WERI-Rb-1 (cell line): ENCODE results near the gene CLK2.

Source experiments
- DNase-seq: peaks from one replicate; pipeline ENCODE4 v3.0.0-alpha.2; 2020
- H3K27ac ChIP-seq: fragments of 250-450 bp; sonication (Bioruptor Pico); 2 replicates; pipeline ENCODE4 v1.5.1; 2020; ENCODE audit warnings: mild to moderate bottlenecking, moderate library complexity
- H3K27me3 ChIP-seq: fragments of 250-450 bp; sonication (Bioruptor Pico); 2 replicates; pipeline ENCODE4 v1.5.1; 2021; ENCODE audit warnings: mild to moderate bottlenecking, low read depth, moderate library complexity; ENCODE audit not compliant: insufficient read depth, severe bottlenecking
- H3K36me3 ChIP-seq: fragments of 250-450 bp; sonication (Bioruptor Pico); 2 replicates; pipeline ENCODE4 v1.5.1; 2020; ENCODE audit warnings: mild to moderate bottlenecking, moderate library complexity
- H3K4me3 ChIP-seq: 2 replicates; pipeline ENCODE4 v1.5.1; 2011; ENCODE audit warnings: low read depth, mild to moderate bottlenecking, control low read depth, low read length
- H3K9me3 ChIP-seq: fragments of 250-450 bp; sonication (Bioruptor Pico); 2 replicates; pipeline ENCODE4 v1.5.1; 2021; ENCODE audit warnings: mild to moderate bottlenecking, moderate library complexity; ENCODE audit not compliant: severe bottlenecking
- CTCF ChIP-seq: IDR thresholded peaks from 2 replicates; pipeline ENCODE4 v1.5.1; 2011; ENCODE audit warnings: low read depth, mild to moderate bottlenecking, control low read depth, inconsistent platforms, low read length

Gene CLK2

GRCh38 chr1:155319536-155319935 lies 46.2 kb upstream of the CLK2 start:
- H3K36me3 ChIP-seq = peaks cover 67% of the 10 kb centered on the region
- H3K27ac ChIP-seq = no peak overlapping the region
- DNase-seq = no peak
- no peak for TF ChIP-seq CTCF
- no peaks in the 10 kb centered on the region for H3K27me3 ChIP-seq
- H3K4me3 ChIP-seq = no peak overlapping the region
- no peaks in the 10 kb centered on the region for H3K9me3 ChIP-seq

- Histone ChIP-seq H3K4me3 (no peak overlapping the region), H3K27ac (no peak overlapping the region), H3K27me3 (no peaks in the 10 kb centered on the region), H3K36me3 (peaks cover 79% of the 10 kb centered on the region), H3K9me3 (no peaks in the 10 kb centered on the region)
- no peak for DNase-seq
- TF ChIP-seq CTCF = no peak
These were observed 44.8 kb upstream of the CLK2 start for GRCh38 chr1:155318082-155318481.

DNA sequence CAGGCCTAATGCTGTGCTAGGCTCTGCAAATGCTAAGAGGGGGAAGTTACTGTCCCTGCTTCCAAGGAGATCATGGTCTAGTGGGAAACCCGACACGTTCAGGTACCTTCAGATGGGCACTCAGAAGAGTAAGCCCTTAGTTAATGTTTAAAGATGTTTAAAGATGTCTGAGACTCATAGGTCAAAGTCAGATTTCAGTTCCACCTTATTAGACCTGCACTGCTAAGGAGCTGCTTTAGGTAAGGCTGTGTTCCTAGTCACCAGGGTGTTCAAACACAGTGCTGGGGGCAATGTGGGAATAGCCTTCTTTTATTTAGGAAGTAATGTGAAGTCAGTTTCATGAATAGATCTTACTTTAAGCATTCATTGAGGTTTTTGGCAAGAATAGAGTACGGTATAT lies 43.6 kb upstream of the CLK2 start:
- no peaks in the 10 kb centered on the region for H3K27me3 ChIP-seq
- H3K9me3 ChIP-seq = no peaks in the 10 kb centered on the region
- H3K27ac ChIP-seq = no peak overlapping the region
- H3K4me3 ChIP-seq = no peak overlapping the region
- H3K36me3 ChIP-seq = peaks cover 89% of the 10 kb centered on the region
- DNase-seq = no peak
- no peak for TF ChIP-seq CTCF

- no peak for DNase-seq
- Histone ChIP-seq H3K4me3 (no peak overlapping the region), H3K9me3 (no peaks in the 10 kb centered on the region), H3K27me3 (no peaks in the 10 kb centered on the region), H3K36me3 (peaks cover 81% of the 10 kb centered on the region), H3K27ac (no peak overlapping the region)
- no peak for TF ChIP-seq CTCF
These were observed 40.0 kb upstream of the CLK2 start for GRCh38 chr1:155313261-155313660.

DNA sequence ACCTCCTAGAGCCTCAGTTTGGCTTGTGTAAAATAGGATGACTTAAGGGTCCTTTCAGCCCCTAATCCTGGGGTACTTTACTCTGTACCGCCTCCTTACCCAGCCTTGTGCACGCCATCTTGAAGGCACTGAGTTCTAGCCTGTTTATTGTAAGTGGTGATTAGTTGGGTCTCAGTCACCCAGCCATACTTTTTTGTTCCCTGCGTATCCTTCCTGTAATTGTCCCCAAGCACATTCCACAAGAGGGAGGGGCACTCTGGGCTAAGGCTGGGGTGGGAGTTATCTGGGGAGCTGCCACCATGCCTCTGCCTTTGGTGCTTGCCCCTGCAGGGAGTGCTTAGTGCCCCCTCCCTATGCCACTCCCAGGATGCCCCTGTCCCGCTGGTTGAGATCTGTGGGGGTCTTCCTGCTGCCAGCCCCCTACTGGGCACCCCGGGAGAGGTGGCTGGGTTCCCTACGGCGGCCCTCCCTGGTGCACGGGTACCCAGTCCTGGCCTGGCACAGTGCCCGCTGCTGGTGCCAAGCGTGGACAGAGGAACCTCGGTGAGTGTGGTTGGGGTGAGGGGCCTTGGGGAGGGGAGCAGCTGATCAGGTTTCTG lies 36.2 kb upstream of the CLK2 start:
- no peaks in the 10 kb centered on the region for H3K27me3 ChIP-seq
- peak overlapping the region; percentile 89 for H3K4me3 ChIP-seq
- DNase-seq = no peak
- no peak for TF ChIP-seq CTCF
- H3K9me3 ChIP-seq = no peaks in the 10 kb centered on the region
- peaks cover 49% of the 10 kb centered on the region for H3K36me3 ChIP-seq
- H3K27ac ChIP-seq = peak overlapping the region; percentile 91
